Endothelial cell of hepatic sinusoid (primary cell): ENCODE data around the gene RGL2.
"Not testable (repeated sequence)": the region's sequence is repeated elsewhere in the genome, so short reads cannot be mapped to it uniquely, and the experiment has no call there.

Experiments used
- in situ Hi-C: cut with HindIII; loops from 2 replicates; pipeline ENCODE4 v1.10.0; 2017; ENCODE audit warnings: low sequenced_read_pairs

Gene RGL2, protein sequence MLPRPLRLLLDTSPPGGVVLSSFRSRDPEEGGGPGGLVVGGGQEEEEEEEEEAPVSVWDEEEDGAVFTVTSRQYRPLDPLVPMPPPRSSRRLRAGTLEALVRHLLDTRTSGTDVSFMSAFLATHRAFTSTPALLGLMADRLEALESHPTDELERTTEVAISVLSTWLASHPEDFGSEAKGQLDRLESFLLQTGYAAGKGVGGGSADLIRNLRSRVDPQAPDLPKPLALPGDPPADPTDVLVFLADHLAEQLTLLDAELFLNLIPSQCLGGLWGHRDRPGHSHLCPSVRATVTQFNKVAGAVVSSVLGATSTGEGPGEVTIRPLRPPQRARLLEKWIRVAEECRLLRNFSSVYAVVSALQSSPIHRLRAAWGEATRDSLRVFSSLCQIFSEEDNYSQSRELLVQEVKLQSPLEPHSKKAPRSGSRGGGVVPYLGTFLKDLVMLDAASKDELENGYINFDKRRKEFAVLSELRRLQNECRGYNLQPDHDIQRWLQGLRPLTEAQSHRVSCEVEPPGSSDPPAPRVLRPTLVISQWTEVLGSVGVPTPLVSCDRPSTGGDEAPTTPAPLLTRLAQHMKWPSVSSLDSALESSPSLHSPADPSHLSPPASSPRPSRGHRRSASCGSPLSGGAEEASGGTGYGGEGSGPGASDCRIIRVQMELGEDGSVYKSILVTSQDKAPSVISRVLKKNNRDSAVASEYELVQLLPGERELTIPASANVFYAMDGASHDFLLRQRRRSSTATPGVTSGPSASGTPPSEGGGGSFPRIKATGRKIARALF

DNA sequence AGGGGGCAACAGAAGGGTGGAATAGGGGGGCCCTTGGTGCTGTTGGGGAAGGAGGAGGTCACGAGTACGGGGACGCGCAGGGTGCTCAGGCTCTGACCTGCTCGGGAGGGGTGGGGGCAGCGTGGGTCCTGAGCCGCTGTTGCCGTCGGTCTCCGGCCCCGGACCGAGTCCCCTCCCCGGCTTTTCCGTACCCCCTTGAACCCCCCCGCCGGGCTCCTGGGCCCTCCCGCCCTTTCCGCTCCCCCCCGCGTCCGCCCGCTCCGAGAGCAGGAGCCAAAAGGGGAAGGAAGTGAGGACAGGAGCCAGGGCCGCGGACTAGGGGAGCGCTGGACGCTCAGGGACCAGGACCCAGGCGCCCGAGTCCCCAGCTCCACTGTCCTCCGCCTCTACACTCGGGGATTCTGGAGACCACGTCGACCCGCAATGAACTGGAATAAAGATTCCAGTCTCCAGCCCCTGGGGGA lies at the start of gene RGL2:
Gene RGL2, minus strand, starts transcription at position 170 of the 464 bp plus-strand sequence. CDS start 332 bp downstream, outside the sequence.
- in situ Hi-C loops: no loop called here

DNA sequence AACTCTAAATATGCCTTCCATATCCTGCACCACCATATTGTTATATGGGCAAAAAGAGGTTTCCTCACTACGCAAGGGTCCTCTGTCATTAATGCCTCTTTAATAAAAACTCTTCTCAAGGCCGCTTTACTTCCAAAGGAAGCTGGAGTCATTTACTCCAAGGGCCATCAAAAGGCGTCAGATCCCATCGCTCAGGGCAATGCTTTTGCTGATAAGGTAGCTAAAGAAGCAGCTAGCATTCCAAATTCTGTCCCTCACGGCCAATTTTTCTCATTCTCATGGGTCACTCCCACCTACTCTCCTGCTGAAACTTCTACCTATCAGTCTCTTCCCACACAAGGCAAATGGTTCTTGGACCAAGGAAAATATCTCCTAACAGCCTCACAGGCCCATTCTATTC lies 49.1 kb upstream of the RGL2 start:
- in situ Hi-C loops: no loop called here

DNA sequence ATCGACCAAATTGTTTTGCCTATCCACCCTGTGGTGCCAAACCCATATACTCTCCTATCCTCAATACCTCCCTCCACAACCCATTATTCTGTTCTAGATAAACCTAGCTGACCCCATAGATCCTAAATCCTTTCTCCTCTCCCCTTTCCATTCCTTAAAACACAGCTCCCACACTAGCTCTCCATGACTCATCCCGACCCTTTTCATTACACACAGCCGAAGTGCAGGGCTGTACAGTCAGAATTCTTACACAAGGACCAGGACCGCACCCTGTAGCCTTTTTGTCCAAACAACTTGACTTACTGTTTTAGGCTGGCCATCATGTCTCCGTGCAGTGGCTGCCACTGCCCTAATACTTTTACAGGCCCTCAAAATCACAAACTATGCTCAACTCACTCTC lies 48.2 kb upstream of the RGL2 start:
- in situ Hi-C loops: not testable (repeated sequence)

DNA sequence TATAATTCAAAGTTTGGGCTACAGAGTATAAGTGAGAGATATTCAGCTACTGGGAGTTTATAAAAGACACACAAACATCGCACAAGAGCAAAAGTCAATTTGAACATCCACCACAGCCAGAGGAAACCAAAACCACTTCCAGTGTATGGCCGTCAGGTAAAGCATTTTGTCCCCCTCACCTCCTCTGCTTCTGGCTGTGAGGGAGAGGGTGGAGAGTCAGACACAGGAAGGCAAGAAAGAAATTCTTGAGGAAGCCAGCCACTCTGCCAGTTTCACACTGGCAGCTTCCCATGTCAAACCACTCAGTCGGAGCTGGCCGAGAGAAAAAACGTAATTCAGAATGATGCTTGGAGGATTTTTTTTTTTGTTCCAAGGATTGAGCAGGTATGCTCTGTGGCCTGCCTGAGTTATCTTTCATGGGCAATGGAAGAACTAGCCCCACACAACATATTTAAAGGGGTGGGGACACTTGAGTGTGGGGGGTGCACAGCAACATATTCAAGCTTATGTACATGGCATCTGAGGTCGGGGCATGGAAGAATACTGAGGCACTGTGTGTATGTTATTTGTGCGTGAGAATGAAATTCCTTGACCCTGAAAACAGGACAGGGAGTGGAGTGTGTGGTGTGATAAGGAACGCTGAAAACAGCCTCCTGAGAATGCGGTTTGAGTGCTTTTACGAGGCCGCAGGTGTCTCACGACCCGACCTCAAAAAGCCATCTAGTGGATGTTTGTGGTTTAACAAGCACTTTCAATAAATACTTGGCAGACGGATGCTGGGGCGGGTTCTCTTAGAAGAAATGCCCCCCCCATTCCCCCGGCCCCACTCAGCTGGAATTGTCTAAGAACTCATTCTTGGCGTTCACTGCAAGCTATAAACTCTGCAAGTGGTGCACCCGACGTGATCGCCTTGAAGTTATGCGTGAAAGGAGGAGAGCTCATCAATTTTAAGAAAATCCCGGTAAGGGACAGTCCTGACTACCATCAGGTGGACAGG lies 46.3 kb upstream of the RGL2 start:
- in situ Hi-C loops: no loop called here

DNA sequence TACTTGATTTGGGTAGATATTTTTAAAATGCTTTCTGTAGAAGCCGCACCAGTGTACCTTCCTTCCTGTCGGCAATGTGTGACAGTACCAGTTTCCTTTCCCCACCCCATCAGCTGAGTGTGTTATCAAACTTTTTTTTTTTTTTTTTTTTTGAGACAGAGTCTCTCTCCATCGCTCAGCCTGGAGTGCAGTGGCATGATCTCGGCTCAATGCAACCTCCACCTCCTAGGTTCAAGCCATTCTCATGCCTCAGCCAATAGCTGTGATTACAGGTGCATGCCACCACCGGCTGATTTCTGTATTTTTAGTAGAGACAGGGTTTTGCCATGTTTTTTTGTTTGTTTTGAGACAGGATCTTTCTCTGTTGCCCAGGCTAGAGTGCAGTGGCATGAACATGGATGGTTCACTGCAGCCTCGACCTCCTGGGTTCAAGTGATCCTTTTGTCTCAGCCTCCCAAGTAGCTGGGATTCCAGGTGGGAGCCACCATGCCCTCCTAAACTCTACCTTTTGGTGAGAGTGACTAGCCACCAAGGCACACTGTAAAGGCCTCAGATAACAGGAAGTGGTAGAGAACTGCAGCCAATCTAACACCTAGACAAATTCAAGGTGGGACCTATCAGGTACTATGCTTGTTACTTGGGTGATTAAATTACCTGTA lies 45.3 kb upstream of the RGL2 start:
- in situ Hi-C loops: no loop called here

DNA sequence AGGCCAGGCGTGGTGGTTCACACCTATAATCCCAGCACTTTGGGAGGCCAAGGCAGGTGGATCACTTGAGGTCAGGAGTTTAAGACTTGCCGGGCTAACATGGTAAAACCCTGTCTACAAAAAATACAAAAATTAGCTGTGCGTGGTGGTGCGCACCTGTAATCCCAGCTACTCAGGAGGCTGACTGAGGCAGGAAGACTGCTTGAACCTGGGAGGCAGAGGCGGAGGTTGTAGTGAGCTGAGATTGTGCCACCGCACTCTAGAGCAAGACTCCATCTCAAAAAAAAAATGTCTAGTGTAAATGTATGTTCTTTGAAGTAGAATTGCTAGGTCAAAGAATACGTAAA lies 44.8 kb upstream of the RGL2 start:
- in situ Hi-C loops: not testable (repeated sequence)

DNA sequence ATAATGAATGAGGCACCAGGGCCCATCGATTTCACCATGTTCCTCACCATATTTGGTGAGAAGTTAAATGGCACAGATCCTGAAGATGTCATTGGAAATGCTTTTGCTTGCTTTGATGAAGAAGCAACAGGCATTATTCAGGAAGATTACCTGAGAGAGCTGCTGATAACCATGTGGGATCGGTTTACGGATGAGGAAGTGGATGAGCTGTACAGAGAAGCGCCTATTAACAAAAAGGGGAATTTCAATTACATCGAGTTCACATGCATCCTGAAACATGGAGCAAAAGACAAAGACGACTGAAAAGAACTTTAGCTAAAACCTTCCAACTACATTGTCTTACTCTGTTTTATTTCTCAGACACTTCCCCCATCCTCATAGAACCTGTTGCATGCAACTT lies 40.5 kb upstream of the RGL2 start:
- in situ Hi-C loops: no loop called here

DNA sequence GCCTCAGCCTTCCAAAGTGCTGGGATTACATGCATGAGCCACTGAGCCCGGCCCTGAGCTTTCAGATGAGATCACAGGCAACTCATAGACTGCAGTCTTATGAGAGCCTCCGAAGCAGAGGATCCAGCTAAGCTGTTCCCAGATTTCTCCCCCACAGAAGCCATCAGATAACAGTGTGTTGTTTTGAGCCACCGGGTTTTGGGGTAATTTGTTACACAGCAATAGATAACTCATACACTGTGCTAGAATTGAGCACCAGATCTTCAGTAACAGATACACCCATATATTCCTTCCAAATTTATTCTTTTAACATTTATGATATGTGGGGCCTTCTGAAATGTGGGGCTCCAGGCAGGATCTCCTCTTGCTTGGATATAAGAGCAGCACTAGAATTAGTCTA lies 37.8 kb upstream of the RGL2 start:
- in situ Hi-C loops: no loop called here

DNA sequence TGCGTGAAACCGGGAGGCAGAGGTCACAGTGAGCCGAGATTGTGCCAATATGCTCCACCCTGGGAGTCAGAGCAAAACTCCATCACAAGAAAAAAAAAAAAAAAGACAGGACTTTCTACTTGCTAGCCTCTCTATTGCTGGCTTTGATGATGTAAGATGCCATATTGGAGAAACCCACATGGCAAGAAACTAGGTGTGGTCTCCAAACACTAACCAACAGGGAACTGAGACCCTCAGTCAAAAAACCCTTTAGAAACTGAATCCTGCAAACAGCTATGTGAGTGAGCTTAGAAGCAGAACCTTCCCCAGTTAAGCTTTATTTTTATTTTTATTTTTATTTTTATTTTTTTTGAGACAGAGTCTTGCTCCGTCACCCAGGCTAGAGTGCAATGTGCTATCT lies 37.2 kb upstream of the RGL2 start:
- in situ Hi-C loops: no loop called here

DNA sequence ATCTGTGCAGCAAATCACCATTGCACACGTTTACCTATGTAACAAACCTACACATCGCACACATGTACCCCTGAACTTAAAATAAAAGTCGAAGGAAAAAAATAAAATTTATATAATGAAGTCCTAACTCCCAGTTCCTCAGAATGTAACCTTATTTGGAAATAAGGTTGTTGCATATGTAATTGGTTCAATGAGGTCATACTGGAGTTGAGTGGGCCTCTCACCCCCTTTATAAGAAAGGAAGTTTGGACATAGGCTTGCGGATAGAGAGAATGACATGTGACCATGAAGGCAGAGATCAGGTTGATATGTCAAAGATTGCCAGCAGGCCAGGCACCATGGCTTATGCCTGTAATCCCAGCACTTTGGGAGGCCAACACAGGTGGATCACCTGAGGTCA lies 34.9 kb upstream of the RGL2 start:
- in situ Hi-C loops: no loop called here

DNA sequence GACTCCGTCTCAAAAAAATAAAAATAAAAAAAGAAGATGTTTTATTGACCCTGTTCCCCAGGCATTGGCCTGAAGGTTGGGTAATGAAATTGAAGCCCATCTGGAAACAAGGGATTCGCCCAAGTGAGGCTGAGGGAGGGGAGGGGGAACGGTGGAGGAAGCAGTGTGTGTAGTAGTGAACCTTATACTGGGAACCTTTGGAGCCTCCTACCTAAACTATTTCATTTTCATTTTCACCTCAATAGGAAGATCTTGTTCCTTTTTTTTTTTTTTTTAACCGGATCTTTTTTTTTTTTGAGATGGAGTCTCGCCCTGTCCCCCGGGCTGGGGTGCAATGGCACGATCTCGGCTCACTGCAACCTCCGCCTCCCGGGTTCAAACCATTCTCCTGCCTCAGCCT lies 32.0 kb upstream of the RGL2 start:
- in situ Hi-C loops: no loop called here

DNA sequence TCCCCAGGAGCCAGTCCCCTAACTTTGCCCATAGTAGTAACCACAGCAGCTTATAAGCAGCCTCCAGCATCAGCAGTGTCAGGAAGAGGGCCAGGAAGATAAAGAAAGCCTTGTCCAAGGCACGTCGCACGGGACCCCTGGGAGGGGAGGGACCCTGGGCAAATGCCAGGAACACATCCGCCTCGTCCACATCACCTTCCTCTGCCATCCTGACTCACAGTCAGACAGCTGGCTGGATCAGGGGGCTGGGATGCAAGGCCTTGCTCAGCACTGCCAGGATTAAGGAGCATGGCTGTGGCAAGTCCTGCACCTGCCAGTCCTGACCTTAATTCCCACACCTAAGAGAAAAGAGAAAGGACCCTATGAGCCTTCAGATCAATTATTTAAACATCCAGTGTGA lies 30.3 kb upstream of the RGL2 start:
- in situ Hi-C loops: no loop called here

DNA sequence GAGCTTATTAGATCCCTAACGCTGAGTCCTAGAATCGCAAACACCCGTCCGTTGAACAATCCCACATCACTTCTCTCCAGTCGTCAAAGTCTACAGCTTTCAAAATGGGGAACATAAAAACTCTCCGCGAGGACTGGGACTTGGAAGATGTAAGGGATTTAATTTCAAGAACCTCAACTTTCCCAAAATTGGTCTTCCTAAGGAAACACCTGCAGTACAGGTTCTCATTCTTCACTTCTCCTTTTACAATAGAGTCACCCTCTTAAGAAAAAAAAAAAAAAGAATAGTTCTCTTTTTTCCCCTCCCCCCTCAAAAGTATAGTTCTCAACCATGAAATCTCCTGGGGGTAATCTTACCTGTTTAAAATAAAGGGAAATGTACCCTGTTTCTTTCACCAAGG lies 25.4 kb upstream of the RGL2 start:
- in situ Hi-C loops: no loop called here

DNA sequence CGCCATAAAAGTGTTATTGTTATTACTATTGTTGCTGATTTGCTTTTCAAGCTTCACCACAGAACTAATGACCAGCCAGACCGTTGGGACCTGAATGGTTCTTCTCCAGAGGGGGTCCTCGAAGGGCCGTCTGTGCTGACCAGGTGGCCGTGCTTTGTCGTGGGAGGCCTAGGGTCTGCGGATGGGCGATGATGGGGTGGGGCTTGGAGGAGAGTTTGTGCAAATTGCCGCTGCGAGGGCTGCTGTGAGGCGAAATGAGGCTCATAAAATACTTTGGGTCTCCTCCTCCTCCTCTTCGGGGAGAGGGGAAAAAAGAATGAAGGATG lies 24.8 kb upstream of the RGL2 start:
- in situ Hi-C loops: no loop called here

DNA sequence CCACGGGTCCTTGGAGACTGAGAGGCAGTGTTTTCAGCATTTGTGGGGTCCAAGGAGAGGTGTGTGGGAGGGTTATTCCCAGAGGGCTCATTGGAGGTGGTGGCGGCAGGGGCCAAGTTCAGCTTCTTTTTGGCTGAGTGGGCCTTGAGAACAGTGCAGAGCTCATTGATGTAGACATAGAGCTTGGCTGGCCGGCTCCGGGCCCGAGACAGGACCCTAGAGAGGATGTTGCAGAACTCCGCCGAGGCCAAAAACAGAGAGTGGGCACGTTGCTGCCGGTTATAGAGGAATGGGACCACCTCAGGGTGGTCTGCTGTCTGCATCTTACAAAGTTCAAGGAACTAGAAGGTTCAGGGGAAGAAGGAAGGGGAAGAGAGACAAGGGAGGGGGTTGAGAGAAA lies 22.5 kb upstream of the RGL2 start:
- in situ Hi-C loops: no loop called here

DNA sequence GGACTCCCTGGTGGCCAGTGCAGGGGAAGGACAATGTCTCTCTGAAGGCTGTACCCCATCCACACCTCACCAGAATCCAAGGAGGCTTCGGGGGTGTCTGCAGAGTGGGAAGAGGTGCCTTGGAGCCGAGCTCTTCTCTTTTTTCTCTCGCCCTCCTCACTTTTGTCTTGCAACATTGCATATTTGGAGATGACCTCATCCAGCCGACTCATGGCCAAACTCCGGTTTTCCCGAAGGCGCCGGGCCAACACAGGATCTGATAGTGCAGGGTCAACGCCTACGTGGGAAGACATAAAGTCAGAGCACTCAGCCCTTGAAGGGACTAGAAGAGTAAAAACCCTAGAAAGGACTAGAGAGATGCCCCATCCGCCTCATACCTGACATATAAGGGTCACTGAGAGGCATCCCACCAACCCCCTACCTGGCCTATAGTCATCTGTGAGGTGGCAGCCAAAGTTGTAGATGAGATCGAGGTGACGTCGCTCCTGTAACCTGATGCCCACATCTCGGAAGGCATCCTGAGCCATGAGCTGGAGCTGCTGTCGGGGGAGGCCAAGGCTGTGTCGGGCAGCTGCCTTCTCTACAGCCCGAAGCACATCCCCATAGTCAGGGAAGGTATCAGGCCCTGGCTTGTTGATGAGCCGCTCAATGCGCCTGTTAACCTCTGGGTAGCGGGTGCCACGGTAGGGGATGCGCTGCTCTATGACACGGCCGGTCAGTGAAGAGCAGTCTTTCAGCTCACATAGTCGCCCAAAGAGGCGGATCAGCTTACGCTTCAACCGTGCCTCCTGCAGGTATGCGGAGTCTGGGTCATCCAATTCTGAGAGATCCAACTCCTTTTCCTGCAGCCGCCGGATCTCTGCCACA lies 21.8 kb upstream of the RGL2 start:
- in situ Hi-C loops: no loop called here

DNA sequence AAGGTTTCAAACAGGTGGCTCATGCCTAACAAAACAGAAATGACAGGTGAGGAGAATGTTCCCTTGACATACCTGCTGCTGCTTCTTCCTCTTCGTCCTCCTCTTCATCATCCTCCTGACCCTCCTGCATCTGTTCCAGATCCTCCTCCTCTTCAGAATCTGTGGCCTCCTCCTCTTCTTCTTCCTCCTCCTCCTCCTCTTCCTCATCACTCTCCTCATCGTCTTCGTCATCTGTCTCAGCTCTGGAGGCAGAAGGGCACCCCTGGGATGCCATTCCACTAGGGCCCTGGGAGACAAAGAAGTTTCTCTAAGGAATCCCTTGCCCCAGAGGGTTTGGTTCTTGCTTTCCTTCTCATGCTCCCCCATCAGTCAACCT lies 21.2 kb upstream of the RGL2 start:
- in situ Hi-C loops: no loop called here

DNA sequence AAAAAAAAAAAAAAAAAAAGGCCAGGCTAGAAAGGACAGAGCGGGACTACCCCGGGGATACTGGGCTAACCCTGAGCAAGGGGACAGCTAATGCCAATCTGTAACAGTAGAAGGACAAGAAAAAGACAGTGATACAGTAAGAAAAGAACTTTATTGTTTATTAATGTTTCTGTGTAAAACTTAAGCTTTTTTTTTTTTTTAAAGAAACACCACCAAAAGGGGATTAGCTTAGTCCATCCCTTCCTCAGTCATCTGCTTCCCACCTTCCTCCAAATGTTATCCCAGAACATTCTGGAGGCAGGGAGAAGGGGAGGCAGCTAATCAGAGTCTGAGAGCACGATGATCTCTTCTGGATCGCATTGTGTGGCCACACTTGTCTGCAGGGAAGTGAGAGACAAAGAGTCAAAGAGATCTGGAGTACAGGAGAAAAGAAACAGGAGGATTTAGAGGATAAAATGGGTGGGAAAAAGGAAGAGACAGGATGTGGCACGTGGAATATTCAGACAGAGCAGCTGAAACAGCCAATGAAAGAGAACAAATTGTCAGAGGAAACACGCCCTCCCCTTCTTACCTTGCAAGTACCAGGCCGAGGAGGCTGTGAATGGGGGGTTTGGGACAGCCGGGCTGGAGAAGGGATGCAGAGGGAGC lies 19.8 kb upstream of the RGL2 start:
- in situ Hi-C loops: no loop called here

DNA sequence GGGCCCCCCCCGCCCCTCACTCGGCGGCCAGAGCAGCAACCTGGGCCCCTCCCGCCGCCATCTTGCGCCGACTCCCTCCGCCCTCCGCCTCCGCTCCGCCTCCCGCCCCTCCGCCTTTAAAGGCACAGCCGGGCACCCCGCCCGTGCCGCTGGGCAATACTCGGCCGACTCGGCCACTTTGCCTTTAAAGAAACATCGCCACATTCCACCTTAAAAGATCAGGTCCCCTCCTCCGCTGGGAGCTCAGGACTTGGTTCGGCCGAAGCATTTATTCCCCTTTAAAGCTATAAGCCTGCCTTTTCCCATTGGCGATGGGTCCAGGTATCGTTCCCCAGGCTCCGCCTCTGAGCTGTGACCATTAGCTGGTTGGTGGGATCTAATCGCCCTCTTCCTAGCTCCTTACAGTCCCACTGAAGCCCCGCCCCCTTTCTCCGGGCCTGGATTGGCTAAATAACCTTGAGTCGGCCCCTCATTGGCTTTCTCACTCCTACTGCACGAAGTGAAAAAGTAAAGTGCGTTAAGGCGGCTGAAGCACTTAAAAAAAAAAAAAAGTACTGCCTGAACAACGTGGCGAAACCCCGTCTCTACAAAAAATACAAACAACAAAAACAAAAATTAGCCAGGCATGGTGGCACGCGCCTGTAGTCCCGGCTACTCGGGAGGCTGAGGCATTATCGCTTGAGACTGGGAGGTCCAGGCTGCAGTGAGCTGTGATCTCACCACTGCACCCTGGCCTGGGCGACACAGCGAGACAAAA lies 19.1 kb upstream of the RGL2 start, which contains the start of gene ZBTB22:
Gene ZBTB22, minus strand, starts transcription at position 76 of the 757 bp plus-strand sequence. CDS start 828 bp downstream, outside the sequence.
- in situ Hi-C loops: no loop called here
